Thymus (tissue), 11 donors: Measurements from ENCODE around the gene SMURF2. TPM values are rescaled to one million over a fixed set of nuclear protein-coding genes. Genes with fewer than 3 reads are reported as not detected.
A peak's percentile ranks its signal among the peaks of the same experiment; 100 is the strongest.
"Not testable (repeated sequence)": the region's sequence is repeated elsewhere in the genome, so short reads cannot be mapped to it uniquely, and the experiment has no call there.

Experiments
- DNase-seq, 9 donors: peaks; one replicate each; pipeline ENCODE4 v3.0.0-alpha.2; 2013; ENCODE audit warnings: low spot score in 9 of 9, low read depth in 6 of 9, missing footprints in 1 of 9
- H3K27ac ChIP-seq, 2 donors: one replicate each; pipeline ENCODE4 v1.5.1; 2013; ENCODE audit warnings: control low read depth in 1 of 2, low read depth in 1 of 2, low read length in 1 of 2, mild to moderate bottlenecking in 1 of 2, moderate library complexity in 1 of 2
- H3K27me3 ChIP-seq, 2 donors: one replicate each; pipeline ENCODE4 v1.5.1; 2013; ENCODE audit warnings: low read length in 1 of 2; ENCODE audit not compliant: control insufficient read depth in 2 of 2, insufficient read depth in 1 of 2
- H3K36me3 ChIP-seq, 2 donors: one replicate each; pipeline ENCODE4 v1.5.1; 2013; ENCODE audit warnings: low read length in 1 of 2, mild to moderate bottlenecking in 1 of 2, moderate library complexity in 1 of 2; ENCODE audit not compliant: control insufficient read depth in 2 of 2, insufficient read depth in 2 of 2
- H3K4me1 ChIP-seq, 2 donors: one replicate each; pipeline ENCODE4 v1.5.1; 2013; ENCODE audit warnings: low read length in 2 of 2; ENCODE audit not compliant: control insufficient read depth in 2 of 2, insufficient read depth in 2 of 2
- H3K4me3 ChIP-seq, 2 donors: one replicate each; pipeline ENCODE4 v1.5.1; 2013; ENCODE audit warnings: low read length in 2 of 2, control low read depth in 1 of 2, mild to moderate bottlenecking in 1 of 2
- H3K9me3 ChIP-seq, 2 donors: one replicate each; pipeline ENCODE4 v1.5.1; 2013; ENCODE audit warnings: low read length in 1 of 2, mild to moderate bottlenecking in 1 of 2; ENCODE audit not compliant: control insufficient read depth in 2 of 2, insufficient read depth in 1 of 2
- WGBS: extraction: QIAGEN DNeasy Blood & Tissue Kit; methylation state at CpG from one replicate; pipeline ENCODE4 v1.1.7; 2013; 5-methylcytosine and 5-hydroxymethylcytosine counted together
- polyA plus RNA-seq: library from polyadenylated mRNA; stranded (reverse); fragments of 200-250 nt; gene quantifications from one replicate; pipeline ENCODE4 v1.2.3, GENCODE V29; 2013
- total RNA-seq: library from RNA; stranded (reverse); fragments of 120-200 nt; gene quantifications from one replicate; pipeline ENCODE4 v1.2.4, GENCODE V29; 2013
- donor health status: healthy.

The SMURF2 gene
- total and polyA plus RNA-seq, 2 donors, result 14.1 to 29.7 TPM

DNA sequence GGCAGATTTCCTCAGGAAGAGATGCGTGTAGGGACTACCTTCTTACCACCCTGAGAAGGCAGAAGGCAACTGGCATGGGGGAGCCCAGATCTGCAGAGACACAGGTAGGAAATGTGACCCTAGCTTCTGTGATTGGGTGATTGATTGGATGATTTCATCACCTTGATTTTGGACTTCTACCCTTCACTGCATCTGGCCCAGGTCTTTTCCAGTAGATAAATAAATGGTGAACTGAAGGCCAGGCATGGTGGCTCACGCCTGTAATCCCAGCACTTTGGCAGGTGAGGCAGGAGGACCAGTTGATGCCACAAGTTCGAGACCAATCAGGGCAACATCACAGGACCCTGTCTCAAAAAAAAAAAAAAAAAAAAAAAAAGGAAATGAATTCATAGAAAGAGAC, 14.7 kb upstream of the SMURF2 start:
- no peak for DNase-seq
- WGBS, result 64% methylated on average over 3 of the region's 3 CpGs
- Histone ChIP-seq H3K36me3 (no peaks in the 10 kb centered on the region), H3K27me3 (no peaks in the 10 kb centered on the region), H3K4me3 (no peak overlapping the region), H3K9me3 (no peaks in the 10 kb centered on the region), H3K4me1 (no peaks in the 10 kb centered on the region), H3K27ac (no peak overlapping the region)

GRCh38 chr17:64670843-64671590, 8.9 kb upstream of the SMURF2 start:
- not testable (repeated sequence) for H3K4me3 ChIP-seq, DNase-seq, H3K36me3 ChIP-seq, H3K27ac ChIP-seq, H3K27me3 ChIP-seq, H3K4me1 ChIP-seq, H3K9me3 ChIP-seq
- 94% methylated on average over 10 of the region's 10 CpGs for WGBS

DNA sequence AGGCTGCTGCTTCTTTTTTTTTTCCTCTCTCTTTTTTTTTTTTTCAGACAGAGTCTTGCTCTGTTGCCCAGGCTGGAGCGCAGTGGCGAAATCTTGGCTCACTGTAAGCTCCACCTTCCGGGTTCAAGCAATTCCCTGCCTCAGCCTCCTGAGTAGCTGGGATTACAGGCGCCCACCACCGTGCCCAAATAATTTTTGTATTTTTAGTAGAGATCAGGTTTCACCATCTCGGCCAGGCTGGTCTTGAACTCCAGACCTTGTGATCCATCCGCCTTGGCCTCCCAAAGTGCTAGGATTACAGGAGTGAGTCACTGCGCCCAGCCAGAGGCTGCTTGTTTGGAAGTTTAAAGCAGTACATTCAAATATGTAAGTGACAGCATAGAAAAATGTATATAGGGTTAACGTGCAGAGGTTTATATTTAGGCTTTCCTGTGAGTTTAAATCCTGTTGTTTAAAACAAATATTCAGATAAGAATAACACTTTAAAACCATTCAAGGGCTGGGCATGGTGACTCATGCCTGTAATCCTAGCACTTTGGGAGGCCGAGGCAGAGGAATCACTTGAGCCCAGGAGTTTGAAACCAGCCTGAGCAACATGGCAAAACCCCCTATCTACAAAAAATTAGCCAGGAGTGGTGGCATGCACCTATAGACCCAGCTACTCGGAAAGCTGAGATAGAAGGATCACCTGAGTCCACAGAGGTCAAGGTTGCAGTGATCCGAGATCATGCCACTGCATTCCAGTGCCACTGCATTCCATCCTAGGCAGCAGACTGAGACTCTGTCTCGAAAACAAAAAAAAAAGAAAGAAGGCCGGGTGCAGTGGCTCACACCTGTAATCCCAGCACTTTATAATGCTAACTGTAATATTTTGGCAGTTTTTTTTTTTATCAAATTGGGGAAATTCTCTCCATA, 6.0 kb upstream of the SMURF2 start:
- 93% methylated on average over 14 of the region's 14 CpGs for WGBS
- not testable (repeated sequence) for H3K36me3 ChIP-seq, DNase-seq, H3K27me3 ChIP-seq, H3K9me3 ChIP-seq, H3K27ac ChIP-seq, H3K4me1 ChIP-seq, H3K4me3 ChIP-seq

GRCh38 chr17:64664299-64664981, 2.3 kb upstream of the SMURF2 start:
- 98% methylated on average over 6 of the region's 6 CpGs for WGBS
- H3K27me3 ChIP-seq, H3K4me3 ChIP-seq, H3K36me3 ChIP-seq, H3K27ac ChIP-seq, DNase-seq, H3K9me3 ChIP-seq: not testable (repeated sequence)
- H3K4me1 ChIP-seq, result peaks cover 9 to 20% of the 10 kb centered on the region in 2 donors

DNA sequence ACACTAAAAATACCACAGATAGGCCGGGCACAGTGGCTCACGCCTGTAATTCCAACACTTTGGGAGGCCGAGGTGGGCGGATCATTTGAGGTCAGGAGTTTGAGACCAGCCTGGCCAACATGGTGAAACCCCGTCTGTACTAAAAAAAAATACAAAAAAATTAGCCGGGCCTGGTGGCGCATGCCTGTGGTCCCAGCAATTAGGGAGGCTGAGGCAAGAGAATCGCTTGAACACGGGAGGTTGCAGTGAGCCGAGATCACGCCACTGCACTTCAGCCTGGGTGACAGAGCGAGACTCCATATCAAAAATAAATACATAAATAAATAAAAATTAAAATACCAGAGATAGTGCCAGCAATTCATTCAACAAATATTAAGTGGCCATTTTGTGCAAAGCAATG, 1.7 kb upstream of the SMURF2 start:
- WGBS, result 98% methylated on average over 12 of the region's 12 CpGs
- H3K27ac ChIP-seq, H3K36me3 ChIP-seq, H3K4me3 ChIP-seq, H3K27me3 ChIP-seq, H3K9me3 ChIP-seq, DNase-seq: not testable (repeated sequence)
- H3K4me1 ChIP-seq, result peaks cover 9 to 20% of the 10 kb centered on the region in 2 donors

DNA sequence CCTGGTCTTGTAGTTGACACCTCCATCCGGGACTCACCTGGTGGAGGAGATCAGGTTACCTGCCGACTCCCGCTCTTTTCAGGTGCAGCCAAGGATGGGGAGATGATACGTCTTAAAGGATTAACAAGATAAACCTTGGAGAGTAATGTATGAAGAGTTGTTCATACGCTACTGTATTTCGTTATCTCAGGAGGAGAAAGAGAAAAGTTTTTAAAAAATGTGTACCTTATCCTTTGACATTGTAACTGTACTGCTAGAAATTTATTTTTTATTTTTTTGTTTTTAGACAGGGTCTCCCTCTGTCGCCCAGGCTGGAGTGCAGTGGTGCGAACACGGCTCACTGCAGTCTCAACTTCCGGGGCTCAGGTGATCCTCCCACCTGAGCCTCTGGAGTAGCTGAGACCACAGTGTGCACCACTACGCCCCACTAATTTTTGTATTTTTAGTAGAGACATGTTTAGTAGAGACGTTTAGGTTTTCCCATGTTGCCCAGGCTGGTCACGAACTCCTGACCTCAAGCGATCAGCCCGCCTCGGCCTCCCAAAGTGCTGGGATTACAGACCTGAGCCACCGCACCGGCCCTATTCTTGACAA, 764 bp upstream of the SMURF2 start:
- WGBS, result 74% methylated on average over 18 of the region's 18 CpGs
- no peak overlapping the region for H3K27ac ChIP-seq

GRCh38 chr17:64661726-64661975, 456 bp downstream of the SMURF2 start:
- H3K36me3 ChIP-seq, result no peaks in the 10 kb centered on the region
- peak in 1 of 9 donors; percentile 6 for DNase-seq
- peak overlapping the region in 1 of 2 donors; percentile 98 for H3K27ac ChIP-seq

More for the DNA sequence above, 764 bp upstream of the SMURF2 start:
- H3K4me1 ChIP-seq, result peaks cover 9 to 20% of the 10 kb centered on the region in 2 donors
- H3K4me3 ChIP-seq, result peak overlapping the region; percentile 61 to 62
- H3K27me3 ChIP-seq, result no peaks in the 10 kb centered on the region
- no peak for DNase-seq
- no peaks in the 10 kb centered on the region for H3K9me3 ChIP-seq
- H3K36me3 ChIP-seq, result no peaks in the 10 kb centered on the region

GRCh38 chr17:64660978-64661725, 955 bp downstream of the SMURF2 start:
- not testable (repeated sequence) for H3K9me3 ChIP-seq, H3K27me3 ChIP-seq, H3K36me3 ChIP-seq
- H3K4me1 ChIP-seq, result peaks cover 9 to 20% of the 10 kb centered on the region in 2 donors
- peak overlapping the region; percentile 60 to 61 for H3K4me3 ChIP-seq
- peak overlapping the region in 1 of 2 donors; percentile 98 for H3K27ac ChIP-seq
- DNase-seq, result peak in 4 of 9 donors; percentile 8 to 40 (median 15)
- under 1% methylated on average over 37 of the region's 37 CpGs for whole genome bisulfite sequencing

More at GRCh38 chr17:64661726-64661975, 456 bp downstream of the SMURF2 start:
- Histone ChIP-seq H3K4me3 (peak overlapping the region; percentile 61 to 62), H3K4me1 (peaks cover 9 to 20% of the 10 kb centered on the region in 2 donors), H3K9me3 (no peaks in the 10 kb centered on the region), H3K27me3 (no peaks in the 10 kb centered on the region)
- under 1% methylated on average over 32 of the region's 32 CpGs for WGBS
